Stimulated activated CD4-positive, alpha-beta T cell treated with anti-CD3 and anti-CD28 coated beads, Interleukin-2, amount 100 ng/mL, for 4 hours (primary cell): ENCODE results near the gene CENPP.

Source experiments
- DNase-seq: peaks from one replicate; pipeline ENCODE4 v3.0.0-alpha.2; 2020; ENCODE audit warnings: low read depth

Gene CENPP

GRCh38 chr9:92325269-92325990 lies at the start of gene CENPP, which contains the start of gene NOL8:
Gene CENPP, plus strand, starts transcription at chr9:92325953.
Gene NOL8, minus strand, starts transcription at chr9:92325350. Its CDS starts 1,189 bp downstream, at chr9:92324161.
- DNase-seq: peak; percentile 75

- no peak for DNase-seq
Observed at GRCh38 chr9:92276331-92277032, 49.3 kb upstream of the CENPP start.

- DNase-seq: no peak
Observed at GRCh38 chr9:92278110-92278509, 47.6 kb upstream of the CENPP start.

GRCh38 chr9:92279302-92279701 lies 46.5 kb upstream of the CENPP start:
- DNase-seq: no peak

- DNase-seq: no peak
Observed at GRCh38 chr9:92289708-92290390, 35.9 kb upstream of the CENPP start.

GRCh38 chr9:92290785-92291429 lies 34.8 kb upstream of the CENPP start:
- DNase-seq: no peak

GRCh38 chr9:92291577-92291976 lies 34.2 kb upstream of the CENPP start:
- DNase-seq: no peak

GRCh38 chr9:92292338-92293074 lies 33.2 kb upstream of the CENPP start:
- DNase-seq: no peak

- no peak for DNase-seq
Observed at GRCh38 chr9:92293075-92293354, 32.7 kb upstream of the CENPP start.

GRCh38 chr9:92293452-92294296 lies 32.1 kb upstream of the CENPP start, which contains the start of gene IARS1:
Gene IARS1, minus strand, starts transcription at chr9:92293697. Its CDS starts 4,278 bp downstream, at chr9:92289419.
- peak; percentile 99 for DNase-seq

- DNase-seq: no peak
Observed at GRCh38 chr9:92294297-92294676, 31.5 kb upstream of the CENPP start.

- no peak for DNase-seq
Observed at GRCh38 chr9:92295240-92295790, 30.4 kb upstream of the CENPP start.

- no peak for DNase-seq
Observed at GRCh38 chr9:92295827-92296258, 29.9 kb upstream of the CENPP start.

- DNase-seq: no peak
Observed at GRCh38 chr9:92297611-92298010, 28.1 kb upstream of the CENPP start.

- DNase-seq: no peak
Observed at GRCh38 chr9:92298036-92298435, 27.7 kb upstream of the CENPP start.

- DNase-seq: no peak
Observed at GRCh38 chr9:92299116-92299515, 26.6 kb upstream of the CENPP start.

GRCh38 chr9:92300936-92301335 lies 24.8 kb upstream of the CENPP start:
- no peak for DNase-seq

- DNase-seq: no peak
Observed at GRCh38 chr9:92308893-92309292, 16.9 kb upstream of the CENPP start.

- DNase-seq: no peak
Observed at GRCh38 chr9:92310562-92310961, 15.2 kb upstream of the CENPP start.

GRCh38 chr9:92312887-92313623 lies 12.7 kb upstream of the CENPP start:
- DNase-seq: no peak
